IPS-20b (cell line): ENCODE data around the gene FHL2.

Source experiments
- H3K27ac ChIP-seq: one replicate; pipeline ENCODE4 v1.5.1; 2013; ENCODE audit warnings: low read length
- H3K27me3 ChIP-seq: 2 replicates; pipeline ENCODE4 v1.6.1; 2013; ENCODE audit warnings: mild to moderate bottlenecking, low read length, inconsistent platforms; ENCODE audit not compliant: insufficient read depth
- H3K36me3 ChIP-seq: 2 replicates; pipeline ENCODE4 v1.6.1; 2013; ENCODE audit warnings: low read depth, mild to moderate bottlenecking, inconsistent platforms, low read length, moderate library complexity; ENCODE audit not compliant: insufficient read depth
- H3K4me1 ChIP-seq: 2 replicates; pipeline ENCODE4 v1.6.1; 2013; ENCODE audit warnings: mild to moderate bottlenecking, control low read depth, inconsistent platforms, low read length, moderate library complexity; ENCODE audit not compliant: insufficient read depth
- H3K4me3 ChIP-seq: 2 replicates; pipeline ENCODE4 v1.5.1; 2013; ENCODE audit warnings: mild to moderate bottlenecking, low read length, inconsistent platforms
- H3K9ac ChIP-seq: 2 replicates; pipeline ENCODE4 v1.6.1; 2013; ENCODE audit warnings: low read depth, mild to moderate bottlenecking, inconsistent platforms, low read length, moderate library complexity
- H3K9me3 ChIP-seq: 2 replicates; pipeline ENCODE4 v1.6.1; 2013; ENCODE audit warnings: mild to moderate bottlenecking, low read depth, low read length, inconsistent platforms; ENCODE audit not compliant: insufficient read depth

Gene FHL2

GRCh38 chr2:105383432-105384166, 15.3 kb downstream of the FHL2 start:
- Histone ChIP-seq H3K9me3 (no peaks in the 10 kb centered on the region), H3K4me3 (no peak overlapping the region), H3K27me3 (no peaks in the 10 kb centered on the region), H3K4me1 (no peaks in the 10 kb centered on the region), H3K27ac (no peak overlapping the region), H3K9ac (no peak overlapping the region), H3K36me3 (peaks cover 64% of the 10 kb centered on the region)

GRCh38 chr2:105382177-105382576, 16.7 kb downstream of the FHL2 start:
- Histone ChIP-seq H3K36me3 (peaks cover 66% of the 10 kb centered on the region), H3K9me3 (no peaks in the 10 kb centered on the region), H3K4me1 (no peaks in the 10 kb centered on the region), H3K27ac (no peak overlapping the region), H3K9ac (no peak overlapping the region), H3K4me3 (no peak overlapping the region), H3K27me3 (no peaks in the 10 kb centered on the region)

GRCh38 chr2:105381101-105381668, 17.7 kb downstream of the FHL2 start:
- Histone ChIP-seq H3K4me3 (no peak overlapping the region), H3K36me3 (peaks cover 72% of the 10 kb centered on the region), H3K4me1 (no peaks in the 10 kb centered on the region), H3K9me3 (no peaks in the 10 kb centered on the region), H3K27ac (no peak overlapping the region), H3K27me3 (no peaks in the 10 kb centered on the region), H3K9ac (no peak overlapping the region)

GRCh38 chr2:105380432-105381100, 18.3 kb downstream of the FHL2 start:
- Histone ChIP-seq H3K4me1 (no peaks in the 10 kb centered on the region), H3K9me3 (no peaks in the 10 kb centered on the region), H3K27ac (no peak overlapping the region), H3K27me3 (no peaks in the 10 kb centered on the region), H3K9ac (no peak overlapping the region), H3K36me3 (peaks cover 70% of the 10 kb centered on the region), H3K4me3 (no peak overlapping the region)

- Histone ChIP-seq H3K4me3 (no peak overlapping the region), H3K36me3 (peaks cover 69% of the 10 kb centered on the region), H3K9me3 (no peaks in the 10 kb centered on the region), H3K4me1 (no peaks in the 10 kb centered on the region), H3K27ac (no peak overlapping the region), H3K27me3 (no peaks in the 10 kb centered on the region), H3K9ac (no peak overlapping the region)
Measured at GRCh38 chr2:105379741-105380186, 19.1 kb downstream of the FHL2 start.

- Histone ChIP-seq H3K9me3 (no peaks in the 10 kb centered on the region), H3K27ac (no peak overlapping the region), H3K4me1 (no peaks in the 10 kb centered on the region), H3K9ac (no peak overlapping the region), H3K27me3 (no peaks in the 10 kb centered on the region), H3K36me3 (peaks cover 61% of the 10 kb centered on the region), H3K4me3 (no peak overlapping the region)
Measured at GRCh38 chr2:105378921-105379383, 19.9 kb downstream of the FHL2 start.

GRCh38 chr2:105378276-105378840, 20.5 kb downstream of the FHL2 start:
- Histone ChIP-seq H3K27ac (no peak overlapping the region), H3K9me3 (no peaks in the 10 kb centered on the region), H3K4me1 (no peaks in the 10 kb centered on the region), H3K27me3 (no peaks in the 10 kb centered on the region), H3K9ac (no peak overlapping the region), H3K36me3 (peaks cover 61% of the 10 kb centered on the region), H3K4me3 (no peak overlapping the region)

GRCh38 chr2:105377871-105378270, 21.0 kb downstream of the FHL2 start:
- H3K9ac ChIP-seq, result no peak overlapping the region
- H3K9me3 ChIP-seq, result no peaks in the 10 kb centered on the region
- H3K4me3 ChIP-seq, result no peak overlapping the region
- no peak overlapping the region for H3K27ac ChIP-seq
- peaks cover 62% of the 10 kb centered on the region for H3K36me3 ChIP-seq
- H3K4me1 ChIP-seq, result no peaks in the 10 kb centered on the region
- H3K27me3 ChIP-seq, result no peaks in the 10 kb centered on the region

- Histone ChIP-seq H3K4me3 (no peak overlapping the region), H3K4me1 (no peaks in the 10 kb centered on the region), H3K27me3 (no peaks in the 10 kb centered on the region), H3K9ac (no peak overlapping the region), H3K27ac (no peak overlapping the region), H3K36me3 (peaks cover 59% of the 10 kb centered on the region), H3K9me3 (no peaks in the 10 kb centered on the region)
Measured at GRCh38 chr2:105376789-105377240, 22.0 kb downstream of the FHL2 start.

GRCh38 chr2:105376010-105376409, 22.8 kb downstream of the FHL2 start:
- no peaks in the 10 kb centered on the region for H3K4me1 ChIP-seq
- H3K9ac ChIP-seq, result no peak overlapping the region
- peaks cover 59% of the 10 kb centered on the region for H3K36me3 ChIP-seq

GRCh38 chr2:105375001-105375561, 23.8 kb downstream of the FHL2 start:
- Histone ChIP-seq H3K27ac (no peak overlapping the region), H3K4me1 (no peaks in the 10 kb centered on the region)

More at GRCh38 chr2:105376010-105376409, 22.8 kb downstream of the FHL2 start:
- Histone ChIP-seq H3K27ac (no peak overlapping the region), H3K9me3 (no peaks in the 10 kb centered on the region), H3K27me3 (no peaks in the 10 kb centered on the region), H3K4me3 (no peak overlapping the region)

More at GRCh38 chr2:105375001-105375561, 23.8 kb downstream of the FHL2 start:
- peaks cover 59% of the 10 kb centered on the region for H3K36me3 ChIP-seq
- no peaks in the 10 kb centered on the region for H3K9me3 ChIP-seq
- H3K9ac ChIP-seq, result no peak overlapping the region
- H3K4me3 ChIP-seq, result no peak overlapping the region
- no peaks in the 10 kb centered on the region for H3K27me3 ChIP-seq
